AG04449 (cell line): Measurements from ENCODE around the gene DYNLT5.

Experiments
- CTCF ChIA-PET: fragments of 350-600 bp; formaldehyde crosslinking; extraction: SDS; loops from one replicate; lab custom pipeline; 2021; ENCODE audit warnings: antibody characterized with exemption; lab: Yijun Ruan, JAX
- POLR2A ChIA-PET: fragments of 400-600, 350-600 bp; formaldehyde crosslinking; extraction: SDS; loops from one replicate; lab custom pipeline; 2020; ENCODE audit warnings: antibody characterized with exemption, inconsistent platforms; lab: Yijun Ruan, JAX
- DNase-seq: peaks from one replicate; pipeline ENCODE4 v3.0.0-alpha.2; 2010; ENCODE audit warnings: low read depth, low spot score
- H3K4me3 ChIP-seq: 2 replicates; pipeline ENCODE4 v1.5.1; 2011; ENCODE audit warnings: low read depth, mild to moderate bottlenecking, control low read depth, low read length
- CTCF ChIP-seq: IDR thresholded peaks from one replicate; pipeline ENCODE4 v1.5.1; 2011; ENCODE audit warnings: mild to moderate bottlenecking, moderate library complexity, low read length, control low read depth, inconsistent platforms; ENCODE audit not compliant: insufficient read depth; ENCODE audit errors: missing control alignments

DYNLT5 gene

GRCh38 chr1:66758241-66758755, 6.0 kb downstream of the DYNLT5 start:
- no peak overlapping the region for H3K4me3 ChIP-seq
- no peak for TF ChIP-seq CTCF
- ChIA-PET CTCF (interaction anchor here (1.2 to 1.6 kb wide), 3 partner anchors 391 to 456 kb away, joined by 6 to 10 read pairs (median 7); no protein-coding TSS in a partner anchor), POLR2A (no interaction called here)
- no peak for DNase-seq

- no peak for TF ChIP-seq CTCF
- CTCF ChIA-PET: interaction anchor here (2.5 to 8.7 kb wide), 2 partner anchors 12 to 451 kb away, joined by 6 to 164 read pairs; no protein-coding TSS in a partner anchor
Observed at GRCh38 chr1:66760506-66760905, 8.2 kb downstream of the DYNLT5 start.

GRCh38 chr1:66761221-66761620, 9.0 kb downstream of the DYNLT5 start:
- POLR2A ChIA-PET: no interaction called here
- CTCF ChIA-PET: interaction anchor here (2.5 to 8.7 kb wide), 3 partner anchors 11 to 450 kb away, joined by 6 to 164 read pairs (median 73); no protein-coding TSS in a partner anchor
- DNase-seq: no peak
- no peak overlapping the region for H3K4me3 ChIP-seq
- TF ChIP-seq CTCF: peak; percentile 4

More at GRCh38 chr1:66760506-66760905, 8.2 kb downstream of the DYNLT5 start:
- no peak for DNase-seq
- POLR2A ChIA-PET: no interaction called here
- H3K4me3 ChIP-seq: no peak overlapping the region

- no peak overlapping the region for H3K4me3 ChIP-seq
- TF ChIP-seq CTCF: peak; percentile 50
- DNase-seq: peak; percentile 10
- CTCF ChIA-PET: interaction anchor here (0.8 to 8.7 kb wide), 19 partner anchors 12 to 735 kb away, joined by 3 to 164 read pairs (median 4); partner anchors contain the start of genes DNAI4 and MIER1
- POLR2A ChIA-PET: no interaction called here
Observed at GRCh38 chr1:66764994-66765578, 12.8 kb downstream of the DYNLT5 start.

- H3K4me3 ChIP-seq: no peak overlapping the region
- no peak for TF ChIP-seq CTCF
- ChIA-PET CTCF (interaction anchor here (1.1 to 8.7 kb wide), 2 partner anchors 380 to 444 kb away, joined by 3 to 164 read pairs; no protein-coding TSS in a partner anchor), POLR2A (no interaction called here)
- DNase-seq: no peak
Observed at GRCh38 chr1:66767626-66768025, 15.4 kb downstream of the DYNLT5 start.

GRCh38 chr1:66768965-66769364, 16.7 kb downstream of the DYNLT5 start:
- H3K4me3 ChIP-seq: no peak overlapping the region
- CTCF ChIA-PET: interaction anchor here (0.9 to 8.7 kb wide), 3 partner anchors 227 to 443 kb away, joined by 3 to 164 read pairs (median 5); no protein-coding TSS in a partner anchor
- POLR2A ChIA-PET: no interaction called here
- no peak for DNase-seq
- TF ChIP-seq CTCF: no peak
